Measurements from ENCODE around the gene MYH2. TPM values are rescaled to one million over a fixed set of nuclear protein-coding genes. Genes with fewer than 3 reads are reported as not detected.

The MYH2 gene
- total and polyA plus RNA-seq, 2 donors (not counting 1 experiment from before 2014, with no cell fraction given), result not detected

GRCh38 chr17:10474536-10474935 lies 74.9 kb downstream of the MYH2 start:
- no peak for DNase-seq
- Histone ChIP-seq H3K27ac (ENCODE audit: low read length in 2 of 2) (no peak overlapping the region), H4K20me1 (ENCODE audit: control insufficient read depth, insufficient read depth, low read length, poor library complexity, severe bottlenecking) (no peaks in the 10 kb centered on the region), H3K36me3 (replicated peaks in 1 of 2; ENCODE audit: control extremely low read depth in 1 of 2, control insufficient read depth in 1 of 2, extremely low read depth in 1 of 2, insufficient read depth in 2 of 2, low read length in 1 of 2) (no peaks in the 10 kb centered on the region), H3K4me3 (ENCODE audit: control extremely low read depth in 1 of 5, extremely low read depth in 1 of 5, insufficient read depth in 1 of 5, low read depth in 2 of 5, low read length in 4 of 5) (no peak overlapping the region), H3K4me2 (replicated peaks; ENCODE audit: low read depth, low read length, poor library complexity, severe bottlenecking) (no peak overlapping the region), H3K4me1 (ENCODE audit: control insufficient read depth in 2 of 2, insufficient read depth in 2 of 2, low read length in 2 of 2) (no peaks in the 10 kb centered on the region), H3K9me3 (ENCODE audit: control extremely low read depth in 1 of 3, control insufficient read depth in 2 of 3, insufficient read depth in 1 of 3, low read length in 2 of 3) (no peaks in the 10 kb centered on the region), H2AFZ (ENCODE audit: insufficient read depth, low read depth, low read length, poor library complexity, severe bottlenecking) (no peak overlapping the region), H3K27me3 (replicated peaks in 1 of 4; ENCODE audit: control extremely low read depth in 1 of 4, control insufficient read depth in 3 of 4, insufficient read depth in 4 of 4, low read length in 3 of 4) (peaks cover 0 to 2% (median 0%) of the 10 kb centered on the region in 4 experiments), H3K9ac (ENCODE audit: low read length) (no peak overlapping the region), H3K79me2 (ENCODE audit: control insufficient read depth, insufficient read depth, low read length) (no peaks in the 10 kb centered on the region)
- CTCF ChIA-PET, result interaction anchor here (0.8 kb wide), 1 partner anchor 245 kb away, joined by 3 read pairs; no protein-coding TSS in a partner anchor
- ATAC-seq (ENCODE audit: low read depth), result no peak
- Mint-ChIP-seq H3K4me3 (no peak overlapping the region), H3K27me3 (no peaks in the 10 kb centered on the region), H3K9me3 (ENCODE audit: insufficient read depth) (no peaks in the 10 kb centered on the region), H3K27ac (no peak overlapping the region), H3K4me1 (no peaks in the 10 kb centered on the region)
- POLR2A ChIA-PET, result no interaction called here
- no peak for TF ChIP-seq EZH2 (IDR thresholded peaks at IDR 0.05; ENCODE audit: borderline replicate concordance, insufficient read depth, low read depth, low read length, poor library complexity, severe bottlenecking)
- TF ChIP-seq, protein P1, sequence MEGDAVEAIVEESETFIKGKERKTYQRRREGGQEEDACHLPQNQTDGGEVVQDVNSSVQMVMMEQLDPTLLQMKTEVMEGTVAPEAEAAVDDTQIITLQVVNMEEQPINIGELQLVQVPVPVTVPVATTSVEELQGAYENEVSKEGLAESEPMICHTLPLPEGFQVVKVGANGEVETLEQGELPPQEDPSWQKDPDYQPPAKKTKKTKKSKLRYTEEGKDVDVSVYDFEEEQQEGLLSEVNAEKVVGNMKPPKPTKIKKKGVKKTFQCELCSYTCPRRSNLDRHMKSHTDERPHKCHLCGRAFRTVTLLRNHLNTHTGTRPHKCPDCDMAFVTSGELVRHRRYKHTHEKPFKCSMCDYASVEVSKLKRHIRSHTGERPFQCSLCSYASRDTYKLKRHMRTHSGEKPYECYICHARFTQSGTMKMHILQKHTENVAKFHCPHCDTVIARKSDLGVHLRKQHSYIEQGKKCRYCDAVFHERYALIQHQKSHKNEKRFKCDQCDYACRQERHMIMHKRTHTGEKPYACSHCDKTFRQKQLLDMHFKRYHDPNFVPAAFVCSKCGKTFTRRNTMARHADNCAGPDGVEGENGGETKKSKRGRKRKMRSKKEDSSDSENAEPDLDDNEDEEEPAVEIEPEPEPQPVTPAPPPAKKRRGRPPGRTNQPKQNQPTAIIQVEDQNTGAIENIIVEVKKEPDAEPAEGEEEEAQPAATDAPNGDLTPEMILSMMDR (IDR thresholded peaks at IDR 0.05), result no peak
- intact Hi-C loops (cut with micrococcal nuclease), result no loop called here
- whole genome bisulfite sequencing (ENCODE audit: insufficient coverage), result no CpG with 5 or more reads among the region's 4 CpGs

DNA sequence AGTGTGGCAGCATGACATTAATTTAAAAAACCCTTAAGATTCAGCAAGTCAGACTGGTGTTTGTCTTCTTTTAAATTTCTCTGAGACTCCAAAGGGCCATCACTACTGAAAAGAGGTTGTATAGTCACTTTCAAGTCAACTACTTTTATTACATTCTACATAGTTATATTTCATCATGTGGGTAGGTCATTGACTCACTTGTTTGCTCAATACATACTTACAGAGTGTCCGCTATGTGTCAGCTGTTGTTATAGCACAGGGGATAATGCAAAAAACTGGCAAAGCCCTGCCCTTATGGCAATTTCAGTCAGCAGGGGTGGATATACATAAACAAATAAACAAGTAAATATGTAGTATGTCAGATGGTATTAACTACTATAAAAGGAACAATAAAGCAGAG lies 77.6 kb downstream of the MYH2 start:
- Histone ChIP-seq H2AFZ (ENCODE audit: insufficient read depth, low read depth, low read length, poor library complexity, severe bottlenecking) (no peak overlapping the region), H4K20me1 (ENCODE audit: control insufficient read depth, insufficient read depth, low read length, poor library complexity, severe bottlenecking) (no peaks in the 10 kb centered on the region), H3K36me3 (replicated peaks in 1 of 2; ENCODE audit: control extremely low read depth in 1 of 2, control insufficient read depth in 1 of 2, extremely low read depth in 1 of 2, insufficient read depth in 2 of 2, low read length in 1 of 2) (no peaks in the 10 kb centered on the region), H3K4me3 (ENCODE audit: control extremely low read depth in 1 of 5, extremely low read depth in 1 of 5, insufficient read depth in 1 of 5, low read depth in 2 of 5, low read length in 4 of 5) (no peak overlapping the region), H3K27me3 (replicated peaks in 1 of 4; ENCODE audit: control extremely low read depth in 1 of 4, control insufficient read depth in 3 of 4, insufficient read depth in 4 of 4, low read length in 3 of 4) (peaks cover 0 to 3% (median 0%) of the 10 kb centered on the region in 4 experiments), H3K4me2 (replicated peaks; ENCODE audit: low read depth, low read length, poor library complexity, severe bottlenecking) (no peak overlapping the region), H3K4me1 (ENCODE audit: control insufficient read depth in 2 of 2, insufficient read depth in 2 of 2, low read length in 2 of 2) (no peaks in the 10 kb centered on the region), H3K27ac (ENCODE audit: low read length in 2 of 2) (no peak overlapping the region), H3K79me2 (ENCODE audit: control insufficient read depth, insufficient read depth, low read length) (no peaks in the 10 kb centered on the region), H3K9me3 (ENCODE audit: control extremely low read depth in 1 of 3, control insufficient read depth in 2 of 3, insufficient read depth in 1 of 3, low read length in 2 of 3) (peaks cover 0 to 1% (median 0%) of the 10 kb centered on the region in 3 donors), H3K9ac (ENCODE audit: low read length) (no peak overlapping the region)
- DNase-seq, result no peak
- Mint-ChIP-seq H3K4me1 (no peaks in the 10 kb centered on the region), H3K27ac (no peak overlapping the region), H3K4me3 (no peak overlapping the region), H3K9me3 (ENCODE audit: insufficient read depth) (no peaks in the 10 kb centered on the region), H3K27me3 (no peaks in the 10 kb centered on the region)
- TF ChIP-seq EZH2 (IDR thresholded peaks at IDR 0.05; ENCODE audit: borderline replicate concordance, insufficient read depth, low read depth, low read length, poor library complexity, severe bottlenecking), result no peak
- TF ChIP-seq, protein P1 (IDR thresholded peaks at IDR 0.05), result no peak
- CTCF ChIA-PET, result no interaction called here
- no peak for ATAC-seq (ENCODE audit: low read depth)
- intact Hi-C loops (cut with micrococcal nuclease), result no loop called here
- no CpG with 5 or more reads among the region's 1 CpG for WGBS (ENCODE audit: insufficient coverage)
- POLR2A ChIA-PET, result no interaction called here

Other genes starting within 250 kb of the MYH2 start
- not detected in 2 replicates for gene MYH13, start 176.7 kb downstream of the MYH2 start, total RNA-seq
- gene MYH13, start 176.7 kb downstream of the MYH2 start, polyA plus RNA-seq, result not detected in 2 replicates
- gene MYH8, start 127.7 kb downstream of the MYH2 start, total RNA-seq, result not detected in 2 replicates
- gene MYH8, start 127.7 kb downstream of the MYH2 start, polyA plus RNA-seq, result not detected in 2 replicates
- not detected in 2 replicates for gene MYH4, start 80.1 kb downstream of the MYH2 start, total RNA-seq
- not detected in 2 replicates for gene MYH4, start 80.1 kb downstream of the MYH2 start, polyA plus RNA-seq
- not detected in 2 replicates for gene MYH1, start 31.1 kb downstream of the MYH2 start, total RNA-seq
- not detected in 2 replicates for gene MYH1, start 31.1 kb downstream of the MYH2 start, polyA plus RNA-seq
- gene MYH3, start 107.7 kb upstream of the MYH2 start, total RNA-seq, result 10.9 and 13.5 TPM in 2 replicates
- 8.3 and 9.4 TPM in 2 replicates for gene MYH3, start 107.7 kb upstream of the MYH2 start, polyA plus RNA-seq
- gene SCO1, start 147.9 kb upstream of the MYH2 start, total RNA-seq, result 28.6 and 33.1 TPM in 2 replicates
- 5.9 and 8.4 TPM in 2 replicates for gene SCO1, start 147.9 kb upstream of the MYH2 start, polyA plus RNA-seq
- 29.1 and 32.4 TPM in 2 replicates for gene ADPRM, start 147.9 kb upstream of the MYH2 start, total RNA-seq
- gene ADPRM, start 147.9 kb upstream of the MYH2 start, polyA plus RNA-seq, result 19.9 and 24.3 TPM in 2 replicates
- 4.9 and 7.4 TPM in 2 replicates for gene TMEM220, start 180.4 kb upstream of the MYH2 start, total RNA-seq
- gene TMEM220, start 180.4 kb upstream of the MYH2 start, polyA plus RNA-seq, result 2.5 and 2.9 TPM in 2 replicates

Data from B cell (primary cell).